Rectal smooth muscle tissue (tissue), 1 donor: ENCODE results near the gene THRAP3.

ENCODE experiments used
- H3K27ac ChIP-seq: one replicate; pipeline ENCODE4 v1.7.0; 2013; ENCODE audit warnings: low read depth, low read length, inconsistent platforms
- H3K27me3 ChIP-seq: one replicate; pipeline ENCODE4 v1.7.0; 2013; ENCODE audit warnings: low read length; ENCODE audit not compliant: control insufficient read depth, insufficient read depth
- H3K36me3 ChIP-seq: one replicate; pipeline ENCODE4 v1.7.0; 2013; ENCODE audit warnings: low read length; ENCODE audit not compliant: control insufficient read depth, insufficient read depth
- H3K4me1 ChIP-seq: one replicate; pipeline ENCODE4 v1.7.0; 2013; ENCODE audit warnings: low read length; ENCODE audit not compliant: control insufficient read depth, insufficient read depth
- H3K4me3 ChIP-seq: one replicate; pipeline ENCODE4 v1.7.0; 2013; ENCODE audit warnings: low read length
- H3K9ac ChIP-seq: one replicate; pipeline ENCODE4 v1.7.0; 2013; ENCODE audit warnings: low read length

Gene THRAP3

GRCh38 chr1:36298640-36299039 lies 74.4 kb downstream of the THRAP3 start:
- no peak overlapping the region for H3K27ac ChIP-seq
- no peak overlapping the region for H3K4me3 ChIP-seq
- H3K27me3 ChIP-seq: no peaks in the 10 kb centered on the region
- no peak overlapping the region for H3K9ac ChIP-seq
- H3K4me1 ChIP-seq: no peaks in the 10 kb centered on the region
- H3K36me3 ChIP-seq: peaks cover 34% of the 10 kb centered on the region

GRCh38 chr1:36300526-36300925 lies 76.3 kb downstream of the THRAP3 start:
- Histone ChIP-seq H3K4me3 (no peak overlapping the region), H3K36me3 (peaks cover 30% of the 10 kb centered on the region), H3K27ac (no peak overlapping the region), H3K4me1 (no peaks in the 10 kb centered on the region), H3K27me3 (no peaks in the 10 kb centered on the region), H3K9ac (no peak overlapping the region)

DNA sequence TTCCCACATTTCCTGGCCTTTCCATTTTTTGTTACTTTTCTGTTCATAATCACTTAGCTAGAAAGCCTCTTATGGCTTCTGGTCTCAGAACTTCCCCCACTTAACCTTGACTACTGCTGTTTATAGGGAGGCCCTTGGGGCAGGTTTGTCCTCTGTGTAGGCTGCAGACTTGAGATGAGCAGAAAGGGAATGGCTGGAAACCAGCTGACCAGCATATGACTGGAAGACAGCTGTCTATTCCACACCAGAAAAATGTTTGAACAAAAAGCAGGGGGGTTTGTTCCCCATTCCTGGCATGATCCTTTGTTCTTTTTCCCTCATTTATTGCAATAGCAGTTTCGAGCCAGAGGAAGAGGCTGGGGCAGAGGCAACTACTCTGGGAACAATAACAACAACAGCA lies 77.0 kb downstream of the THRAP3 start:
- Histone ChIP-seq H3K27me3 (no peaks in the 10 kb centered on the region), H3K27ac (no peak overlapping the region), H3K4me1 (no peaks in the 10 kb centered on the region), H3K36me3 (peaks cover 28% of the 10 kb centered on the region), H3K9ac (no peak overlapping the region), H3K4me3 (no peak overlapping the region)

- no peak overlapping the region for H3K27ac ChIP-seq
- H3K27me3 ChIP-seq: no peaks in the 10 kb centered on the region
- peaks cover 5% of the 10 kb centered on the region for H3K4me1 ChIP-seq
- H3K36me3 ChIP-seq: peaks cover 25% of the 10 kb centered on the region
- no peak overlapping the region for H3K4me3 ChIP-seq
- no peak overlapping the region for H3K9ac ChIP-seq
Observed at GRCh38 chr1:36303244-36303643, 79.0 kb downstream of the THRAP3 start.

- H3K9ac ChIP-seq: no peak overlapping the region
- no peaks in the 10 kb centered on the region for H3K27me3 ChIP-seq
- peaks cover 25% of the 10 kb centered on the region for H3K36me3 ChIP-seq
- H3K4me3 ChIP-seq: no peak overlapping the region
- H3K4me1 ChIP-seq: peaks cover 5% of the 10 kb centered on the region
- no peak overlapping the region for H3K27ac ChIP-seq
Observed at GRCh38 chr1:36303650-36304360, 79.6 kb downstream of the THRAP3 start.

DNA sequence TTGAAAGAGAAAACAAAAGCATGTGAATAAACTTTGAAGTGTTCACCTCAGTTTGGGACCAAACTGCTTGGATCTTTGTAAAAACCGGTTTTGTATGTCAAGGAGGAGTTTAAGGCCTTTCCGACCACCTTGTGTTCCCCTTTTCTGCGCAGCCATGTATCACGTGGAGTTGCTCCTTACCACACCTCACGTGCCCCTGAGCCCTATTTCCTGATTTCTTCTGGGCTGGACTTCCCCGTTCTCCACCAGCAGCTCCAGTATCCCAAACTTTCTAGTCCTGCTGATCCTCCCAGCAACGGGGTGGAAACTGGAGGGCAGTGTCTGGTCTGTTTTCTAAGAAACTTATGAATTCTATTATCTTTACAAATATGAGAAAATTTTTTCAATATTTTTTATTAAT lies 80.3 kb downstream of the THRAP3 start:
- H3K9ac ChIP-seq: no peak overlapping the region
- no peak overlapping the region for H3K27ac ChIP-seq
- H3K36me3 ChIP-seq: peaks cover 25% of the 10 kb centered on the region
- H3K4me3 ChIP-seq: no peak overlapping the region
- no peaks in the 10 kb centered on the region for H3K27me3 ChIP-seq
- peaks cover 5% of the 10 kb centered on the region for H3K4me1 ChIP-seq

DNA sequence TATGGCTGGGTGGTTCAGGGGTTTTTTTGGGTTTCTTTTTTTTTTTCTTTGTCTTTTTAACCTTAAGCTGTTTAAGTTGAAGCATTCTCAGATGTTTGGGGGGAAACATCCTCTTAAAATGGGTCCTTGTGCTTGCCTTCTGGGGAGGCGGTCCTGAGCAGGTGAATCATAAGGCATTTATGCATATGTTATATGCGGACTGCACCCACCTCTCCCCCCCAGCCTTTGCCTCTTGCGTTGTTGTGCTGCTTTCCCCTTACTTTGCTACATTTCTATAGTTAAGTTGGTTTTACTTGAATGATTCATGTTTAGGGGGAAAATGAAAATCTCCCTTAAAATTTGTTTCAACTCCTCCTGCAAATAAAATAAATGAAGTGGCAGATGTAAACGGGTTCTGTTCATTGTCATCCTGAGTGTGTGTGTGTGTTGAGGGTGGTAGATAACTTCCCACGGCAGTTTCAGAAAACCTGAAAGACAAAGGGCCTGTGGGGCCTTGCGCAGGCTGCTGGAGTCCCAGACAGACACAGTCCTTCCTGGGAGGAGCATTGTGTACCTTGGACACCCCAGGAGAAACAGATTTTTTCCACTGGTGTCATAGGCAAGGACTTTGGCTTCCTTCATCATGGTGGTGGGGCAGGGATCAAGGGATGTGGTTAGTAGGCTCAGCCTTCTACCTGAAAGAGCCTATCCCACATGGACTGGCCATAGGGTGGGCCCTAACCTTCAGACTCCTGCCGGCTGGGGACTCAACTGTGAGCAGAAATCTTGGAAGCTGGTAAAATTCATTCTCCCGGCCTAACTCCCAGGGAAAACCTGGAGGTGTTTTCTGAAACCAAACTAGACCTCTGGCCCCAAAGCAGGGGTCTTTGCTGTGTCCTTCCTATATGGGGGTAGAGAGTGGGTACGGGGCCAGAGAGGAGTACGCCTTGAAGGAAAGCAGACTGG lies 81.0 kb downstream of the THRAP3 start:
- H3K27me3 ChIP-seq: no peaks in the 10 kb centered on the region
- H3K36me3 ChIP-seq: peaks cover 21% of the 10 kb centered on the region
- no peak overlapping the region for H3K9ac ChIP-seq
- H3K4me1 ChIP-seq: peaks cover 5% of the 10 kb centered on the region
- peak overlapping the region; percentile 13 for H3K4me3 ChIP-seq
- H3K27ac ChIP-seq: no peak overlapping the region

DNA sequence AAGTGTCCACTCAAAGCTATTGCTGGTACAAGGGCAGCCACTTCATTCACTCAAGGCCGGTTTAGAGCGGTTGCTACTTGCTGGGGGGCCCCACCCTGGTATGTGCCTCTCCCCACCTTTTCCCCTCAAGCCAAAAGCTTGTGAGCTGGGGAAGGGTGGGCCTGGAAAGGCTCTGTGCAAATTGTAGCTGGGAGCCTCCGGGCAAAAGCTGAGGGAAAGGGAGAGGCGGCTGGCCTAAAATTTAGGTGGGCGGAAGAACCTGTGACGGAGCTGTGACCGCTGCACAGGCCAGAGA lies 81.6 kb downstream of the THRAP3 start:
- H3K27ac ChIP-seq: no peak overlapping the region

GRCh38 chr1:36306210-36306901 lies 82.1 kb downstream of the THRAP3 start, which contains the start of gene SH3D21:
Gene SH3D21 (plus strand): TSS chr1:36306368. CDS start chr1:36306421, 53 bp downstream.
- Histone ChIP-seq H3K4me1 (peaks cover 5% of the 10 kb centered on the region), H3K36me3 (peaks cover 14% of the 10 kb centered on the region), H3K27me3 (no peaks in the 10 kb centered on the region), H3K4me3 (peak within 1 kb of the TSS; percentile 90), H3K27ac (no peak within 1 kb of the TSS), H3K9ac (peak within 1 kb of the TSS; percentile 19)

More for the DNA sequence above, 81.6 kb downstream of the THRAP3 start:
- H3K4me3 ChIP-seq: peak overlapping the region; percentile 13
- H3K4me1 ChIP-seq: peaks cover 5% of the 10 kb centered on the region
- no peaks in the 10 kb centered on the region for H3K27me3 ChIP-seq
- H3K9ac ChIP-seq: no peak overlapping the region
- peaks cover 19% of the 10 kb centered on the region for H3K36me3 ChIP-seq

GRCh38 chr1:36306902-36307456 lies 82.7 kb downstream of the THRAP3 start:
- no peak overlapping the region for H3K27ac ChIP-seq
- H3K9ac ChIP-seq: peak overlapping the region; percentile 19
- peak overlapping the region; percentile 90 for H3K4me3 ChIP-seq
- H3K36me3 ChIP-seq: peaks cover 8% of the 10 kb centered on the region
- no peaks in the 10 kb centered on the region for H3K27me3 ChIP-seq
- H3K4me1 ChIP-seq: peaks cover 5% of the 10 kb centered on the region

DNA sequence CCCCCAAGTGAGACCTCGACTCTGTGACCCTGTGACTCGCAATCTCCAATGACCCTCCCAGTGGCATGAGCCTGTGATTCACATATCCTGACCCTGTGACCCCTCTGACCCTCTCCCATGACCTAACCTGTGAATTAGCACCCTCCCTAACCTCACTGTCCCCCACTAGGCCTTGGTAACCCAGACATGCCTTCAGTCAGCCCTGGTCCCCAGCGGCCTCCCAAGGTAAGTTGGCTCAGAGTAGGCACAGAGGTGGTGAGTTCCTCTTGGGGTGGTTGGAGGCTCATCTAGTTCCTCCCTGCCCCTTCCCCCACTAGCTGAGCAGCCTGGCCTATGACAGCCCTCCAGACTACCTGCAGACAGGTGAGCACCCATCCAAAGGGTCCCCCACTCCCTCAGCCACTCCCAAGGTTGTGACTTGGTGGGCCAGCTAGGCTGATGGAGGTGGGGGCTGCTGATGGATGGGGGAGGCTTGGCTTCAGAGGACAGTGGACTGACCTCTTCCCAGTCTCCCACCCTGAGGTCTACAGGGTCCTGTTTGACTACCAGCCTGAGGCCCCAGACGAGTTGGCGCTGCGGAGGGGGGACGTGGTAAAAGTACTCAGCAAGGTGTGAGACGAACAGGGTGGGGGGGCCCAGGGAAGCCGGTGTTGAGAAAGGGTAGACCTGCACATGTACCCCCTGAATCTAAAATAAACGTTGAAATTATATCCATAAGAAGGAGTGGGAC lies 83.5 kb downstream of the THRAP3 start:
- Histone ChIP-seq H3K27ac (no peak overlapping the region), H3K4me1 (peaks cover 5% of the 10 kb centered on the region), H3K27me3 (no peaks in the 10 kb centered on the region), H3K36me3 (peaks cover under 1% of the 10 kb centered on the region), H3K4me3 (peak overlapping the region; percentile 90), H3K9ac (no peak overlapping the region)
